DMS53 treated with DMSO at 0.1 percent for 48 hours (cell line): ENCODE data around the gene FMN1.

Source experiments
- DNase-seq: peaks from one replicate; lab custom pipeline; 2025; ENCODE audit not compliant: unreplicated experiment; lab: John Stamatoyannopoulos, UW

The FMN1 gene

DNA sequence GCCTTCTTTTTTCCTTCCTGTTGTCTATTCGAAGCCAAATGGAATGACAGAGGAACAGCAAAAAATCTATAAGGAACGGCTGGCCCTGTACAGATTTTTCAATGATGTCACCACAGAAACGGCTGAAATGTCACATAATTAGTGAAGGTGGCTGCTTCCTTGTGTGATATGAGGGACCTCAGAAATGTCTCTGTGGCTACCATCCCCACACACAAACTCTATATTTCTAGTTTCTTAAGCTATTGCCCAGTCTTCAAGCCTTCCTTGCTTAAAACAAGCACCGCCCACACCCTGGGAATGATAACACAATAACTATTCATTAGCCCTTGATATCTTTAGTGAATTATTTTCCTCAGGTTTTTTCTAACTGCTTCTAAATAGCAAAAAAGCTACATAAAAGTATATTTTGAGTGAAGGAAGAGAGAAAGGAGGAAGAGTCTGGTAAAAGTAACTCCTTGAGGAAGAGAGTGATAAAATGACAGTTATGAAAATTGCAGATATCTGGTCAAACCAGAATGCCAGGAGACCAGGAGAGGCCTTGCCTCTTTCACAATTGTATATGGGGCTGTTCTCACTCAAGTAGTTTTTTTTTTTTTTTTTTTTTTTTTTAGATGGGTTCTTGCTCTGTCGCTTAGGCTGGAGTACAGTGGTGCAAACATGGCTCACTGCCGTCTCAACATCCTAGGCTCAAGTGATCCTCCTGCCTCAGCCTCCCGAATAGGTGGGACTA is 38.7 kb downstream of the FMN1 start:
- DNase-seq, result no peak

DNA sequence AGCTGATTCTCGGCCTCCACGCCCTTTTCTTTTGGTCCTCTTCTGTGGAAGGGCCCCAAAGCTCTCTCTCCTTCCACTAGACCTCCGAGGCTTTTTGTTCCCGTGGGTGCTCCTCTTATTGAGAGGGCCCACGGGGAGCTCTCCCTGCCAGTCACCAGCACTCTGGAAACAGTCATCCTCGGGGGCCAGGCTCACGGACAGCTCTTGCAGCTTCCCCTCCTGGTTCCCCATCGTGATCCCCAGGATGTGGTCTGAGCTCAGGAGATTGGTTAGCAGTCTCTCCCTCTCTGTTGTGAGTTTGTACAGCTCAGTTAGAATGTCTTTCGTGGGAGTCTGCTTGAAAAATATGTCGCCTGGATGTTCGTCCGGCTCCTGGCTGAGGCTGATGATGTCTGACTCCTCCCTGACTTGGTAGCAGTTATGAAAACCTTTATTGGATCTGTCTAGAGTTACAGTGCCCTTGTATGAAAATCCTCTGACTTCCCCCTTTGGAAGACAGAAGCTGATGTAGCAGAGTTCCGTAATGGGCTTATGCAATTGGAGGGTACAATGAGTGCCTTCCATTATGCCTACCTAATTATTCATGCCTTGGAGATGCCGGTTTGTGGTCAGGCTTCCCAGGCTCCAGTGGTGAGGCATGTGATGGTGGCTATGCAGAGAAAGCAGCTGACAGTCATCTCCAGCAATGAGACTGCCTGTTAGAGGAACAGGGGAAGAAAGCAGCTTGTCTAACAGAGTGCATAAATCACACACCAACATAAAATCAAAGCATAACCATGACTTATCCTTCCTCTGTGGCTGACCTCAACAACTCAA is 40.0 kb downstream of the FMN1 start:
- DNase-seq, result no peak

DNA sequence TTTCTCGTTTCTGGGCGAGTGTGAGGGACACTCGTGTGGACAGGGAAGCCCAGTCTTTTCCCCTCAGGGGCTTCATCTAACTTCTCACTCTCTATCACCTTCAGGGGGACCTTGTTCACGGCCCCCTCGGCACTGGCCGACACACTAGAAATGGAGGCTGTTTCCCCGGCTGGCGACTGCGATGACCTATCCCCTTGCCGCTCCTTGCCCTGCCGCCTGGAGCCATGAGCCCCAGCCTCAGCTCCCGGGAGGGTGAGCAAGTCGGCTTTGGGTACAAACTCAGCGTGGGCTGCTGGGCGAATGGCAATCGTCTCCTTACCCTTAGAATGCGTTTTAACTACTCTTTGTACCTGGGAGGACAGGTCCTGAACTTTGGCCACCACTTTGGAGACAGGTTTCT is 41.0 kb downstream of the FMN1 start:
- no peak for DNase-seq

DNA sequence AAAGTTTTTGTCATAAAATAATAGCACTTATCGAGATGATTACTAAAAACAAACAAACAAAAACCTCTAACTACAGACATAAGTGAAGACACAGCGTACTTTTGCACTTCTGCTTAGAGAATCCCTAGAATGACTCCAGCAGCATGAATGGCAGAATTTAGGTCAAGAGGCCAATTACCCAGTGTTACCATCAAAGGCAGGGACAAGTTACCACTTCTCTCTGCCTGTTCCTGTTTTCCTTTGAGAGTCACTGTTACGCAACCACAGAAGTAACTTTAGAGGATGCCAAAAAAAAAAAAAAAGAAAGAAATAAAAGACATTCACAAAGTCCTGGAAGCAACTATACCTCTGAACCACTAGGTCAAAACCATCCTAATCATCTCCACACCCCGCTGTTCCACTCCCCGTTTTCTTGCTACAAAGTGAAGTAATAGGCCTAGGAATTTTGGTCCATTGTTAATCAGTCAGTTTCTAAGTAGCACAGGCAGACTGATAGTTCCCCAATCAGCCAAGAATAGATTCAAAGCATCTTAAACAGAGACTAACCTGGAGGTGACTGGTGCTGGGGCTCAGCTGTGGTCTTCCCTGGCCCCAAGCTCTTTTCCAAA is 41.9 kb downstream of the FMN1 start:
- DNase-seq, result no peak

DNA sequence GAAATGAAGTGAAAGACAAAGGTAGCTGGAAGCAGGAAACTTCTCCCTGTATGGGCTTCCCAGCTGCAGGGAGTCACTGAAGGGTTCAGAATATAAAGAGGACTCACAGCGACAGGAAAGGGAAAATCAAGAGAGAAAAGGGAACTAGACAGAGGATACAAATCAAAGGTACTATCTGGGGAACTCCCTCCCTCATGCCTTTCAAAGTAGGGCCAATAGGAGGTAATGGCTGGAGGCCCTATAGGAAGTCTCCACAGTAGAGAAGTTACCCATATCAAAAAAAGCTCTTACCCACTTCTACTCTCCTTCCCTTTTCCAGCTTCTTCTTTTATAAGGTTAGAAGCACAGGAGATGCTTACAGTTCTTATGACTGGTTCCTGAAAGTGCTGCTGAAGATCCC is 43.5 kb downstream of the FMN1 start:
- DNase-seq, result no peak

DNA sequence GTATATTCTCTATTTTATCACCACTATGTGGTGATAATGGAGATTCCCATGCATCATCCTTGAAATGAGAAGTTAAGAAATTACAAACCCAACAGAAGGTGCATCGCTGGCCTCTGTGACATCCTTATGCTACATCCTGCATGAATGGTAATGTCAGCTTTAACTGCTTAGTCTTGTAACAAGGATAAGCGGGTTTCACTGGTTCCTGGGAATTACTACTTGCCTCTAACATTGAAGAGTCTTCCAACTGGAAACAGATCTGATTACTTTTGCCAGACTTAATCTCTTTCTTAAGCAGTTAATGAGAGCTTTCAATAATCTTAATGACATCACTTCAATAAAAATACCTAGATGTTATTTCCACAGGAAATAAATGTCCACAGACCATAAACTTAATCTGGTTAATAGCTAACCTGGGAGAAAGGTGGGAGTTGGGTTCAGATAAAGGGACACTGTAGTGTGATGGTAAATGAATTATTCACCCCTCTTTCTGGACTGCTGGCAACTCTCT is 44.0 kb downstream of the FMN1 start:
- DNase-seq, result no peak

DNA sequence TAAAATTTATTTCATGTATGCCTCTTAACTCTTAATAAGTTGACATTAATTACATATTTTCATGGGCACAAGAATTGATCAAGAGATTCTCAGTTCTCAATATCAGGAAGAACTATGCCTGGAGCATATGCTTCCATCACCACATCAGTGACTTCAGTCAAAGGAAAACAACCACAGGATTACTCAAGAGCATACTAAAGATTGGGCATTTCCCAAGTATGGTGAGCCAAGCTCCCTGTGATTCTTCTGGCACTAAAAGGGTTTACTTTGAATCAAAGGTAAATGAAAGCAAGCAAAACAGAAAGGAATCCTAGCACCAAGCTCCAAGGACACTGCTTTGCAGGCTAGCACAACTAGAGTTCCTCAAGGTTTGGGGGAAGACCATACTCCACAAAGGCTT is 44.6 kb downstream of the FMN1 start:
- no peak for DNase-seq

DNA sequence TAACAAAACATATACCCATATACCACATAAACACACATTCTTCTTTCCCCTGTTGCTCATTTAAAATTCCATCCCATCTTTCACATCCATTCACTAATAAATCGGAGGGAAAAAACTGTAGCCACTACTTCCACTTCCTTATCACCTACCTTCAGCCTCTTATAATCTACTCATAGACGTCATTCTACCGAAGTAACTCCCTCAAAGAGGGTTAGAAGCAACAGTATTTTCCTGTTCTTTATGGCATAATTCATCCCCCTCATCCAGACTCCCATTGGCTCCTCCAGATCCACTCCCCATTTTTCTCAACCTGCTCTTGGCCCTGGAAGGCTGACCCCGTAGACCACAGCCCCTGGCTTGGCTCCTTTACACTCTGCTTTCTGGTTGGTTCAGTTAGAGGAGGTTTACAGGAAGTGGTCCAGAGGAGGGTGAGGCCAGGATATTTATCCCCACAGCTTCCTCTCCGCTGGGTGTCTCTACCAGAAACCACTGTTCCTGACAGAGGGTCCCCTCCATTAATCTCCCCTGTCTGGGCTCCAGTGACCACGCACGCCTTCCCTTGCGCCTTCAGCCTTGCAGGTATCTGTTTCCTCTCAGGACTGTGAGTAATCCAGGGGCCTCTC is 46.3 kb downstream of the FMN1 start:
- no peak for DNase-seq

DNA sequence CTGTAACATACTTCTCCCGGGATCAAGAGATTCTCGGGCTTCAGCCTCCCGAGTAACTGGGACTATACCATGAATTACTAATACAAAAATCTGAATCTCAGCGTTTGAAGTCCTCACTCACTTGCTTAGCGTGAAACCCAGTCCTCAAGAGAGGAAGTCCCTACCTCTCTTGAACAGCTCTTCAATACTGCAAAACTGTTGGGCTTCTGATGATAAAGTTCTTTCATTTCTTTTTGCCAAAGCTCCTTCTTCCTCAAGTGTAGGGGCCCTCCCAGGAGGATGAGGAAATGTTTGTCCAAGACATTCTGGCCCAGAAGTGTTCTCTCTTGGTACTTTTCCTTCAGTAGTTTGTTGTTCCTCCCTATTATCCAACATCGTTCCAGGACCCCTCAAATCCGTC is 48.5 kb downstream of the FMN1 start:
- DNase-seq, result no peak

DNA sequence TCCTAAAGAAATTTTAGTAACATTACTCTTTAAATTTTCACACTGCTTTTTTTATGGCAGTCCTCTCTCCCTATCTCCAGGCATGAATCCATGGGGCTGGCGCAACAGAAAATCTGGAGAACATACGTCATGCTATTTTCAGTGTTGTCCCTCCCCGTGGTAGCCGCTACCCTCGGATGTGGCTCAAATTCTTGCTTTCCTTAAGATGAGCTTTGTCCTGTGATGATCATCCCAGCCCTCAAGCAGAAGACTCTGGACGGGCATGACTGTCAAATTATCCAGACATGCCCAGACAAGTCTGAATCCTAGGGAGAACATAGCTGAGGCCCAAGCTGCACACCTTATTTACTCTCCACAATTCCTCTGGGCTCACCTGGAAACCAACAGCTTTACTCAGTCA is 49.1 kb downstream of the FMN1 start:
- peak; percentile 10 for DNase-seq

DNA sequence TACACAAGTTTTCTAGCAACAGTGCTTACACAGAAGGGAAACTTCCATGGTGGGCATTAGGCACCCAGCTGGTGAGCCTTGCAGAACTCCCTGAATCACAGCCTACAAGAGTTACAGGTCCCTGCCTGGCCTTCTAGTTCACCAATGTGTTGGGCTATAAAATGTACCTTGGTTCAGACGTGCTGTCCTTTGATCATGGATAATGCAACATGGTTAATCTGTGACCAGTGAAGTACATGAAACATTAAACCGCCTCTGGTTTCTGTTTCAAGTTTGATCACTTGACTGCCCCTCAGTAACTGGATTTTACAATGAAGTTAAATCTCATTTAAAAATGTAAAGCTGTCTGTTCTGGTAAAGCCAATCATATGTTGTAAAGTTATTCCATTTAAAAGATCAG is 51.8 kb downstream of the FMN1 start:
- peak; percentile 29 for DNase-seq

DNA sequence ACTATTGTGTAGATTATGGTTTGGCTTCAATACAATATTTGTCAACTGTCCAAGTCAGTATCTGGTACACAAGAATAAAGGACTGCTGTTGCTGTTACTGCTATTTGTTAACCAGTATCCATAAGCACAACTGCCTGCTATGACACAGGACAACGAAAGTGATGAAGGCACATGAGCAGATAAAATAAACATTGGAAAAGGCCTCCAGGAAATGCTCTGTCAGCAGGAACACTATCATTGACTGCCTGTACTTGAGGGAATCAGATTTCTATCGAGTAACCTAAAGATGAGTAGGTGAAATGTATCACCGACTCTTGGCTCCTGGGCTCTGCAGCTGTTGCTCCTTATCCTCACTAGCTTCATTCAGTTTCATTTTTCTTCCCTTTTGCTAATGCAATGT is 56.5 kb downstream of the FMN1 start:
- DNase-seq, result no peak

DNA sequence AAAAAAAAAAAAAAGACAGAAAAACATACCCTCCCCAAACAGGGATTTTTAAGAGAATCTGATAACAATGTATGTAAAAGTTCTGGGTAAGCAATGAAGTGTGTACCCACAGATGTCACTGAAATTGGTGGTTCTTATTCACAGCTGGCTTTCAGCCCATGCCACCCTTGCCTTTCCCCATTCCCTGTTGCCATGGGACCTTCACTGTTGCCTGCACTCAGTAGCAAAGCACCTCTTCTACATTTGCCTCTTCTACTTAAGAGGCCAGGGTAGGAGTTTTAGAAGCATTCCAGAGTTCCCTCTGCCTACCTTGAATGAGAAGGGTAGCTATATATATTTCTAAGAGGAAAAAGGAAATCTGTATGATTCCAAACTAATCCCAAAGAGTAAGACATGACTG is 57.4 kb downstream of the FMN1 start:
- DNase-seq, result no peak

DNA sequence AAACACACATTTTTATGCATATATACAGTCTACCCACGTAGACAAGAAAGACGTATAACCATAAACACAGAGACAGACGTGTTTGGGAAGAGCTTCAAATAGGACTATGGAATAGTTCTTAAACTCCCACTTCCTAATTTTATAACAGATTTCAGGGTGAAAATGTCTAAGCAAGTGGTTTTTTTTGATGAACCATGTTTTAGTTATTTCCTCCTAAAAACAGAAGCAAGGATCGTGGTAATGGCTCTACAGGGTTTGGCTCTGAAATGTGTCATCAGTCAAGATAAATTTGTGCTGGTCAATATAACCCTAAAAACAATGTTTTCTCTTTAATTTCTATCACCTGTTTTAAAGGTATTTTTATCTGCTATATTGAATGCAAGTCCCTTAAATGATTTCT is 58.2 kb downstream of the FMN1 start:
- DNase-seq, result no peak

DNA sequence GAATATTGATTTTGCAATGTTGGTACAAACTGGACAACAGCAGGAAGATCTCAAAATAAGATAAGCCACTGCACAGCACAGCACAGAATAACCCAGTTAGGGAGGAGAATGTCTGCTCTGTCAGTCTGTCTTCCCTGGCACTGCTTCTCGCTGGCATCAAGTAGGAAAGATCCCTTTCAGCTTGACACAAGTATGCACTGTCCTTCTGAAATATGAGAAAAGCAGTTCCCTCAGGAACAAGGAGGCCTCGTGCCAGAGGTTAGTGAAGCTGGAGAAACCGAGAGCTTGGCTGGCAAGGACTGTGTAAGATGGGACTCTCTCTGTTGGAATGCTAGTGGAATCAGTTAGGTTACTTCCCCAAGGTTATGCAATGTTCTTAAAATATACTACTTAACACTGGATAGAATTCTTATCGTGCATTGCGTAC is 59.1 kb downstream of the FMN1 start:
- DNase-seq, result no peak

DNA sequence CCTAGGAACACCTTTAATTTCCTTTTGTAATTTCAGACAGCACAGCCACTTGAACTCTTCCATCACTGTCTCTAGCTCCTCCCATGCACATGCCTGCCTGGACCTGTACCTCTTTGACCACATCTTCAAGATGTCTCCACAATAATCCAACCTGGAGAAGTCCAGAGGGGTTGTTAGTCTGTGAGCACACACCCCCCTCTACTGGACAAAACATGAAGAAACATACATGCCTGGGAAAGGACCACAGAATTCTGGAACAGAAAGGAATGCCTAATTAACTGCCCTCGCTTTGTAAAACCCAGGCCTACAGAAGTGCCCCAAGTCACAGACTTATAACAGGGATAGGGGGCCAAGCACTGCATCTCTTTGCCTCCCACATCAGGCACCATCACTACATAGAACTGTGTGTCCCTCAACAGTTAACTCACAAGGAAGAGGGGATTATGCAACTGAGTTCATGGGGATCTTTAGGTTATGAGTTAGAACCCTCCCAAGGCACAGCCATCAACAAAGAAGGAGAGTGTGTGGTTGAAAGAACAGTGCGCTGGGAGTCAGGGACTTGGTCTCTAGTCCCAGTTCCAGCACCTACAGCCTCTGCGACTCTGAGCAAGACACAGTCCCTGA is 61.7 kb downstream of the FMN1 start:
- DNase-seq, result peak; percentile 23

DNA sequence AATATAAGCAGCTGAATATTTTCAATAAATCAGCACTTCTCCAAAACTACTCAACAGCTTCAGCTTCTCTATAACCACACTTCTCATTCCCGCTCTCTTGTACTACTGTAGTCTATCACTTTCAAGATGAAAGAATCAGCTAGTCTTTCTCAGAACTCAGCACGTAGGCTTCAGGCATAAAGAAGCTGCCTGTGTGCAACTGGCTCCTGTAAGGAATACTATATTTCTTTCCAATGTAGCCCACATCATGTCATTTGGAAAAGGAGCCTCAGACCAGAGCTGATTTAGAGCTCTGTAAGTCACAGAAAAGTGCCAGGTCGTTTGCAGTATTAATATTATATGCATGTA is 62.3 kb downstream of the FMN1 start:
- no peak for DNase-seq

DNA sequence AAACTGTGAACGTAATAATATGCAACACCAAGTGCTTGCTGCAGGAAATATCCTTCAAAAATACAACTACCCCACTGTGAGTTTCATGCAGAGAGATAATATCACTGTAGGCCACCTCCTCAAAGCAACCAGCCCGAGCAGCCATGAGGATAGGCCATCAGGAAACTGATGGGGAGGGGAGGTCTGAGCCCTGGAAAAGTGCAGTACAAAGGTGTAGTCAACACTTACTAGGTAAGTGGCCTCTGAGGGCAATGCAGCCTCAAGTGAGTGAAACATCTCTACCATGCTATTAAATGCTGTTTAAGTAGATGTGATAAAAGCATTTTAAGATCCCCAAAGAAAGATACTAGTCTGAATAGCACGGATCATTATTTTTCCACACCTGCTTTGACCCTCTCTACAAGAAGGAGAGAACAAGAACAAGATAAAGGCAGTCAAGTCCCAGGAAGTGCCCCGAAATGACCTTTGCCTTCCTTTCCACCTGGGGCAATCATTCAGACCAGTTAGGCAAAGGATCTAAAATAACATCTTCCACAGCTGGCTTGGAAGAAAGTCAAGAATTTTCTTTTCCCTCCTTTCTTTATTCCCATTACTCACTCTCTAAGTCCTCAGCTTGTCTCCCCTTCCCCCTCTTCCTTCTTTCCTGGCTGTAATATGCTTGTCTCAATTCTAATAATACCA is 62.8 kb downstream of the FMN1 start:
- no peak for DNase-seq

DNA sequence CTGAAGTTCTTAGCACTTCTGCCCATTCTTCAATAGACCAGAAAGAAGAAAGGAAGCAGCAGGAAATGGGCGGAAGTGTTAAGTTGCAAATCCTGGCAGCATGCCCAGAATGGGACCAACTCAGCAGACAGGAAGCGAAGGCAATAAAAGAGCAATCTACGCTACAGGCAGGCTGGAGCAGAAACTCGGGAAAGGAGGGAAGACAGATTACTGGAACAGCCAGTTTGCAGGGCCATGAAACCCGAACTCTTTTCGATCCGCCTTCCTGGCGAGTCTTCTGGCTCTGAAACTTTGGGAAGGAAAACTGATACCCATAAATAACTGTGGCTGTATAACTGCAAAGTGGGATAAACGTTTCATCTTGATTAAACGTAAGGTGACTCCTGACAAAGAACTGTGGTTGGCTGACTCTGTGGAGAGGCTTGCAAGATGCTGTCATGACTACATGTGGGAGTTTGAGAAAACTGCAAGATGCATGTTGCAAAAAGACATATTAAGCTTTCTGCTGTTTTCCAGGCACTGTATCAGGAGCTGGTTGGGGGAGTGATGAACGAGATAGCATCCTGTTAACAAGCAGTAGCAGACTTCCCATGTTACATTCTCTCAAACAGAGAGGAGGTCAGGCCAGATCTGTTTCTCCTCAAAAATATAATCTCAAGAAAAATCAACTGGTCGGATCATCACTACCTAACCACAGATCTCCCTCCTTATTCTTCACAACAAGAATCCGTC is 67.8 kb downstream of the FMN1 start:
- DNase-seq, result peak; percentile 78
